WTC11 (cell line): Measurements from ENCODE around the gene KLHL29. TPM values are rescaled to one million over a fixed set of nuclear protein-coding genes. Genes with fewer than 3 reads are reported as not detected.

Source experiments
- ATAC-seq: fragments of 200-7000 bp; cut with Tn5 transposase; 2 replicates; pipeline ENCODE4 v1.10.0; 2021; ENCODE audit warnings: mild to moderate bottlenecking, moderate library complexity
- CTCF ChIA-PET: fragments of 300-600 bp; sonication (Branson Sonifier 250); formaldehyde crosslinking; loops from one replicate; lab custom pipeline; 2021; ENCODE audit warnings: antibody characterized with exemption; lab: Charles Lee
- POLR2A ChIA-PET: fragments of 350-600 bp; sonication (Branson Sonifier 250); formaldehyde crosslinking; loops from one replicate; lab custom pipeline; 2021; ENCODE audit warnings: antibody characterized with exemption; lab: Charles Lee
- DNase-seq: peaks from one replicate; pipeline ENCODE4 v3.0.0; 2021; ENCODE audit warnings: low spot score
- H3K27ac Mint-ChIP-seq: 2 replicates; pipeline ENCODE4 v1.8.0; 2021; ENCODE audit warnings: mixed read lengths
- H3K27me3 Mint-ChIP-seq: 2 replicates; pipeline ENCODE4 v1.8.0; 2021; ENCODE audit warnings: low read depth, mild to moderate bottlenecking, moderate library complexity, mixed read lengths
- H3K36me3 Mint-ChIP-seq: 2 replicates; pipeline ENCODE4 v1.8.0; 2021; ENCODE audit warnings: mixed read lengths
- H3K4me1 Mint-ChIP-seq: 2 replicates; pipeline ENCODE4 v1.8.0; 2022; ENCODE audit warnings: mixed read lengths
- H3K4me3 Mint-ChIP-seq: 2 replicates; pipeline ENCODE4 v1.8.0; 2021; ENCODE audit warnings: mild to moderate bottlenecking, moderate library complexity, mixed read lengths
- H3K9me3 Mint-ChIP-seq: 2 replicates; pipeline ENCODE4 v1.8.0; 2021; ENCODE audit warnings: mixed read lengths
- AR ChIP-seq: fragments of 250-450 bp; sonication (Bioruptor Pico); IDR thresholded peaks from 2 replicates; pipeline ENCODE4 v1.9.0; 2021; ENCODE audit warnings: mild to moderate bottlenecking
- ATF1 ChIP-seq: sonication (generic); formaldehyde crosslinking; IDR thresholded peaks from 2 replicates; pipeline ENCODE4 v1.8.1; 2023; ENCODE audit warnings: mild to moderate bottlenecking, moderate library complexity, missing genetic modification reagents
- E2F4 ChIP-seq: sonication (generic); formaldehyde crosslinking; IDR thresholded peaks from 2 replicates; pipeline ENCODE4 v1.8.1; 2022; ENCODE audit warnings: low read depth, mild to moderate bottlenecking, moderate library complexity, missing genetic modification reagents, borderline replicate concordance
- E2F5 ChIP-seq: sonication (generic); formaldehyde crosslinking; IDR thresholded peaks from 2 replicates; pipeline ENCODE4 v1.8.1; 2022; ENCODE audit warnings: mild to moderate bottlenecking, moderate library complexity, missing genetic modification reagents
- FOXK1 ChIP-seq: sonication (generic); formaldehyde crosslinking; IDR thresholded peaks from 2 replicates; pipeline ENCODE4 v1.8.0; 2022; ENCODE audit warnings: mild to moderate bottlenecking, moderate library complexity, missing genetic modification reagents
- KAT7 ChIP-seq: sonication (generic); formaldehyde crosslinking; IDR thresholded peaks from 2 replicates; pipeline ENCODE4 v1.8.1; 2023; ENCODE audit warnings: missing genetic modification reagents, mild to moderate bottlenecking, borderline replicate concordance
- MYBL2 ChIP-seq: sonication (generic); formaldehyde crosslinking; IDR thresholded peaks from 2 replicates; pipeline ENCODE4 v1.8.1; 2023; ENCODE audit warnings: mild to moderate bottlenecking, moderate library complexity, missing genetic modification reagents
- NFATC4 ChIP-seq: fragments of 250-450 bp; sonication (Bioruptor Pico); IDR thresholded peaks from 2 replicates; pipeline ENCODE4 v1.9.0; 2021; ENCODE audit warnings: mild to moderate bottlenecking
- RORB ChIP-seq: fragments of 250-450 bp; sonication (Bioruptor Pico); IDR thresholded peaks from 2 replicates; pipeline ENCODE4 v1.9.0; 2021; ENCODE audit warnings: mild to moderate bottlenecking
- SMAD4 ChIP-seq: sonication (generic); formaldehyde crosslinking; IDR thresholded peaks from 2 replicates; pipeline ENCODE4 v1.8.0; 2022; ENCODE audit warnings: mild to moderate bottlenecking, missing genetic modification reagents
- SP1 ChIP-seq: sonication (generic); formaldehyde crosslinking; conservative IDR thresholded peaks from 2 replicates; pipeline ENCODE4 v1.8.1; 2022; ENCODE audit warnings: missing genetic modification reagents
- TCF7 ChIP-seq: sonication (generic); formaldehyde crosslinking; IDR thresholded peaks from 2 replicates; pipeline ENCODE4 v1.8.0; 2022; ENCODE audit warnings: mild to moderate bottlenecking, low read depth, missing genetic modification reagents, moderate library complexity
- TEAD4 ChIP-seq: sonication (generic); formaldehyde crosslinking; IDR thresholded peaks from 2 replicates; pipeline ENCODE4 v1.8.0; 2022; ENCODE audit warnings: mild to moderate bottlenecking, missing genetic modification reagents
- TP53 ChIP-seq: sonication (generic); formaldehyde crosslinking; IDR thresholded peaks from 2 replicates; pipeline ENCODE4 v1.8.1; 2023; ENCODE audit warnings: mild to moderate bottlenecking, missing genetic modification reagents
- USF2 ChIP-seq: sonication (generic); formaldehyde crosslinking; IDR thresholded peaks from 2 replicates; pipeline ENCODE4 v1.8.1; 2023; ENCODE audit warnings: mild to moderate bottlenecking, missing genetic modification reagents, moderate library complexity
- ZNF121 ChIP-seq: sonication (generic); formaldehyde crosslinking; IDR thresholded peaks from 2 replicates; pipeline ENCODE4 v1.8.0; 2023; ENCODE audit warnings: missing genetic modification reagents
- ZNF671 ChIP-seq: fragments of 250-450 bp; sonication (Bioruptor Pico); IDR thresholded peaks from 2 replicates; pipeline ENCODE4 v1.8.0; 2021; ENCODE audit warnings: mild to moderate bottlenecking
- total RNA-seq: library from RNA; stranded (reverse); gene quantifications from 3 replicates; pipeline ENCODE4 v1.2.3, GENCODE V29; 2021
- TF ChIP-seq, protein P1 (sequence below): sonication (generic); formaldehyde crosslinking; IDR thresholded peaks from 2 replicates; pipeline ENCODE4 v1.8.1; 2022; ENCODE audit warnings: low read depth, missing genetic modification reagents, borderline replicate concordance
- TF ChIP-seq, protein P2 (sequence below): sonication (generic); formaldehyde crosslinking; IDR thresholded peaks from 2 replicates; pipeline ENCODE4 v1.8.0; 2022; ENCODE audit warnings: missing genetic modification reagents

Gene KLHL29
- total RNA-seq, 1 experiment from 2014 or later = 7.1 TPM

DNA sequence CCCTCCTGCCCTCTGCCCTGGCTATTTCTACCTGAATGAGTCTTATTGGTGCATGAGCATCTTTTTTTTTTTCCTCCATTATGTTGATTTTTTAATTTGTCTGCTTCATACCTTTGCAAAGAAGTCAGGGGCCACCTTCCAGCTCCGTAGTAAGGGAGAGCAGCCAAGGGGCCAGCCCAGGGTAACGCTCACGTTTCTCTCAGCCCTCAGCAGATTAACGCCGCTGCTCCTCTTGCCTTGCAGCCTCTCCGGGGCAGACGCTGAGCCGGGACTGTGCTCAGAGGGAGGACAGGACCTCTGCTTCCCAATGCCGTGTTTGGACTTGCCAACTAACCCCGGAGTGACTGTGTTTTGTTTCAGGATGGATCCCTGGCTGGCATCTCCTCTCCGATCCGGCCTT, 300.2 kb downstream of the KLHL29 start:
- no peak overlapping the region for H3K4me3 Mint-ChIP-seq
- H3K4me1 Mint-ChIP-seq = peaks cover 17% of the 10 kb centered on the region
- CTCF ChIA-PET = interaction anchor here (1.2 to 1.3 kb wide), 2 partner anchors 22 to 61 kb away, joined by 3 read pairs; no protein-coding TSS in a partner anchor
- no peak for TF ChIP-seq E2F5 (CRISPR knock-in tag)
- POLR2A ChIA-PET = no interaction called here
- ATAC-seq (no peak), DNase-seq (no peak)
- no peak overlapping the region for H3K27ac Mint-ChIP-seq
- H3K9me3 Mint-ChIP-seq = no peaks in the 10 kb centered on the region; the same call in 1 of the 2 replicates
- H3K27me3 Mint-ChIP-seq = no peaks in the 10 kb centered on the region
- no peaks in the 10 kb centered on the region; the same call in 1 of the 2 replicates for H3K36me3 Mint-ChIP-seq

DNA sequence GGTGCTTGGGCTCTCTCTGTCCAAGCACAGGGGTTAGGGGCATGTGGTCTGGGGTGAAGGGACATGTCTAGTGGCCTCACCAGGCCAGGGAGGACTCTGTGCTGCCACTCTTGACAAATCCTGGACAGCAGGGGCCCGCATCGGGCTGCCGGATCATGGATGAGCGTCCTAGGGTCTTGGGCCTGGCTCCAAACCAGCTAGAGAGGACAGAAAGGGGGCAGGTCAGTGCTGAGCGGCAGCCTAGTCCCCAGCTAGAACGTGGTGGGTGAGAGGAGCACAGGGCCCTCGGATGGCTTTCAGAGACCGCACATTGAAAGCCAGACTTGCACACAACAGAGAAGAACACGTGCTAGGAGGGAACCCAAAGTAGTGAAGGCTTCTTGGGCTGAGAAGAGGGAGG, 300.7 kb downstream of the KLHL29 start:
- ATAC-seq = no peak
- TF ChIP-seq MYBL2 (CRISPR knock-in tag) (no peak), SMAD4 (CRISPR knock-in tag) (no peak), ATF1 (CRISPR knock-in tag) (no peak), NFATC4 (CRISPR knock-in tag) (no peak), KAT7 (no peak), FOXK1 (no peak), SP1 (CRISPR knock-in tag) (no peak)
- TF ChIP-seq, protein P1, sequence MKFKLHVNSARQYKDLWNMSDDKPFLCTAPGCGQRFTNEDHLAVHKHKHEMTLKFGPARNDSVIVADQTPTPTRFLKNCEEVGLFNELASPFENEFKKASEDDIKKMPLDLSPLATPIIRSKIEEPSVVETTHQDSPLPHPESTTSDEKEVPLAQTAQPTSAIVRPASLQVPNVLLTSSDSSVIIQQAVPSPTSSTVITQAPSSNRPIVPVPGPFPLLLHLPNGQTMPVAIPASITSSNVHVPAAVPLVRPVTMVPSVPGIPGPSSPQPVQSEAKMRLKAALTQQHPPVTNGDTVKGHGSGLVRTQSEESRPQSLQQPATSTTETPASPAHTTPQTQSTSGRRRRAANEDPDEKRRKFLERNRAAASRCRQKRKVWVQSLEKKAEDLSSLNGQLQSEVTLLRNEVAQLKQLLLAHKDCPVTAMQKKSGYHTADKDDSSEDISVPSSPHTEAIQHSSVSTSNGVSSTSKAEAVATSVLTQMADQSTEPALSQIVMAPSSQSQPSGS (CRISPR knock-in tag) = no peak
- TF ChIP-seq, protein P2, sequence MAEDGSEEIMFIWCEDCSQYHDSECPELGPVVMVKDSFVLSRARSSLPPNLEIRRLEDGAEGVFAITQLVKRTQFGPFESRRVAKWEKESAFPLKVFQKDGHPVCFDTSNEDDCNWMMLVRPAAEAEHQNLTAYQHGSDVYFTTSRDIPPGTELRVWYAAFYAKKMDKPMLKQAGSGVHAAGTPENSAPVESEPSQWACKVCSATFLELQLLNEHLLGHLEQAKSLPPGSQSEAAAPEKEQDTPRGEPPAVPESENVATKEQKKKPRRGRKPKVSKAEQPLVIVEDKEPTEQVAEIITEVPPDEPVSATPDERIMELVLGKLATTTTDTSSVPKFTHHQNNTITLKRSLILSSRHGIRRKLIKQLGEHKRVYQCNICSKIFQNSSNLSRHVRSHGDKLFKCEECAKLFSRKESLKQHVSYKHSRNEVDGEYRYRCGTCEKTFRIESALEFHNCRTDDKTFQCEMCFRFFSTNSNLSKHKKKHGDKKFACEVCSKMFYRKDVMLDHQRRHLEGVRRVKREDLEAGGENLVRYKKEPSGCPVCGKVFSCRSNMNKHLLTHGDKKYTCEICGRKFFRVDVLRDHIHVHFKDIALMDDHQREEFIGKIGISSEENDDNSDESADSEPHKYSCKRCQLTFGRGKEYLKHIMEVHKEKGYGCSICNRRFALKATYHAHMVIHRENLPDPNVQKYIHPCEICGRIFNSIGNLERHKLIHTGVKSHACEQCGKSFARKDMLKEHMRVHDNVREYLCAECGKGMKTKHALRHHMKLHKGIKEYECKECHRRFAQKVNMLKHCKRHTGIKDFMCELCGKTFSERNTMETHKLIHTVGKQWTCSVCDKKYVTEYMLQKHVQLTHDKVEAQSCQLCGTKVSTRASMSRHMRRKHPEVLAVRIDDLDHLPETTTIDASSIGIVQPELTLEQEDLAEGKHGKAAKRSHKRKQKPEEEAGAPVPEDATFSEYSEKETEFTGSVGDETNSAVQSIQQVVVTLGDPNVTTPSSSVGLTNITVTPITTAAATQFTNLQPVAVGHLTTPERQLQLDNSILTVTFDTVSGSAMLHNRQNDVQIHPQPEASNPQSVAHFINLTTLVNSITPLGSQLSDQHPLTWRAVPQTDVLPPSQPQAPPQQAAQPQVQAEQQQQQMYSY (CRISPR knock-in tag) = no peak
- TF ChIP-seq, all 79 proteins: peak for 0
- H3K9me3 Mint-ChIP-seq = no peaks in the 10 kb centered on the region
- H3K4me1 Mint-ChIP-seq = peaks cover 17% of the 10 kb centered on the region
- H3K36me3 Mint-ChIP-seq = no peaks in the 10 kb centered on the region; the same call in 1 of the 2 replicates
- POLR2A ChIA-PET = no interaction called here
- no peak overlapping the region for H3K4me3 Mint-ChIP-seq
- CTCF ChIA-PET = no interaction called here
- no peak for DNase-seq
- no peak overlapping the region for H3K27ac Mint-ChIP-seq
- H3K27me3 Mint-ChIP-seq = no peaks in the 10 kb centered on the region

DNA sequence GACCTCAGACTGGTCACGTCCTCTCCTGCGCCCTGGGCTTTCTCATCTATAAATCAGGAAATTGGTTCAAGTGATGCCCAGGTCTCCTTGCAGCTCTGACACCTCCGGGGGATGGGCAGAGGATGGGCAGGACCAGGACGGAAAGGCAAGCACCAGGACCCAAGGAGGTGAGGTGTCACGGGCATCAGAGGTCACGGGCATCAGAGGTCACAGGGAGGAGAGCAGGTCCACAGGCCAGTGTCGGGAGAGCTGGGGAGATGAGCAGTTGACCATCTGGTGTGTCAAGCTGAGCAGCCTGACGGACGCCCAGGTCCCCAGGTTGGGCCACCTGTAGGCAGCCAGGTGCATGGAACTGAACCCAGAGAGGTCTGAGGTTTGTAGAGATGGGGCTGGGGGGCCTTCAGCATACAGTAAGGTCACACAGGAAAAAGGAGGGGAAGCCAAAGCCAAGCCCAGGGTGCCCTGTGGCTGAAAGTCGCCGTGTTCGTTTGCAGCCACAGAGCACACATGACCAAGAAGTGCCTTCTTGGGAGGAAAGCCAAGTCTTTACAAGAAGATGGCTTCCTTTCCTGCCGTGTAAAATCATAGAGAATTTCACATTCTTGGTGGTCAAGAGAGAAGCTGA, 301.5 kb downstream of the KLHL29 start:
- Mint-ChIP-seq H3K36me3 (no peaks in the 10 kb centered on the region; the same call in 1 of the 2 replicates), H3K9me3 (no peaks in the 10 kb centered on the region), H3K27ac (no peak overlapping the region), H3K4me1 (peaks cover 17% of the 10 kb centered on the region), H3K27me3 (no peaks in the 10 kb centered on the region), H3K4me3 (no peak overlapping the region)
- CTCF ChIA-PET = no interaction called here
- no peak for ATAC-seq
- DNase-seq = no peak
- POLR2A ChIA-PET = no interaction called here
- TF ChIP-seq MYBL2 (CRISPR knock-in tag) (no peak), NFATC4 (CRISPR knock-in tag) (no peak), TCF7 (no peak), TEAD4 (CRISPR knock-in tag) (no peak), TP53 (CRISPR knock-in tag) (no peak), SMAD4 (CRISPR knock-in tag) (no peak), RORB (no peak), USF2 (no peak), AR (no peak), E2F4 (CRISPR knock-in tag) (no peak), ZNF671 (CRISPR knock-in tag) (no peak), ZNF121 (no peak)
- TF ChIP-seq, protein P1 (CRISPR knock-in tag) = no peak
